HCT116 (cell line): ENCODE results near the gene AOPEP. TPM values are rescaled to one million over a fixed set of nuclear protein-coding genes. Genes with fewer than 3 reads are reported as not detected.

Experiments
- ATAC-seq: fragments of 200-7000 bp; cut with Tn5 transposase; 2 replicates; pipeline ENCODE4 v1.9.1; 2020; ENCODE audit warnings: mild to moderate bottlenecking, moderate library complexity
- BruUV-seq: library from RNA; stranded (reverse); fragments of 400-500 nt; replicated peaks from 2 replicates; lab custom pipeline; 2021; lab: Mats Ljungman, UMichigan
- CTCF ChIA-PET: fragments of 300-600 bp; sonication (Branson Sonifier 250); formaldehyde crosslinking; loops from one replicate; lab custom pipeline; 2021; ENCODE audit warnings: antibody characterized with exemption; lab: Charles Lee
- POLR2A ChIA-PET: fragments of 300-600, 350-600 bp; sonication (Branson Sonifier 250); formaldehyde crosslinking; loops from one replicate; lab custom pipeline; 2021; ENCODE audit warnings: antibody characterized with exemption; lab: Charles Lee
- RAD21 ChIA-PET, 2 experiments: fragments of 300-600 bp; sonication (Branson Sonifier 250); formaldehyde crosslinking; loops; one replicate each; lab custom pipeline; 2023; ENCODE audit warnings: low total read pairs in 2 of 2; ENCODE audit not compliant: uncharacterized antibody in 2 of 2, unreplicated experiment in 2 of 2, low non-redundant PET in 1 of 2; lab: Charles Lee
- DNase-seq: peaks from one replicate; pipeline ENCODE4 v3.0.0-alpha.2; 2010; ENCODE audit warnings: low read depth, low spot score
- H2AFZ ChIP-seq: fragments of 200-600 bp; shearing (Covaris generic), sonication (generic); 2 replicates; pipeline ENCODE4 v1.6.1; 2017; ENCODE audit warnings: low read depth, mixed run types, mixed read lengths, antibody characterized with exemption, low read length; ENCODE audit not compliant: poor library complexity, severe bottlenecking
- H3K27ac ChIP-seq: 2 replicates; pipeline ENCODE4 v1.5.1; 2012; ENCODE audit warnings: low read depth, low read length
- H3K27me3 ChIP-seq: fragments of 200-600 bp; sonication (generic); 2 replicates; pipeline ENCODE4 v1.6.1; 2016; ENCODE audit warnings: mixed run types, low read length, mixed read lengths; ENCODE audit not compliant: insufficient read depth
- H3K36me3 ChIP-seq, 2 experiments: fragments of 200-500 bp in 1 of 2; fragments of 200-600 bp in 1 of 2; sonication (Bioruptor generic) in 1 of 2; sonication (generic) in 1 of 2; 2 replicates each; pipeline versions ENCODE4 v1.5.1 to v1.6.1; 2014 to 2016; ENCODE audit warnings: low read length in 2 of 2, inconsistent platforms in 1 of 2, mixed read lengths in 1 of 2, mixed run types in 1 of 2; ENCODE audit not compliant: insufficient read depth in 2 of 2, control insufficient read depth in 1 of 2
- H3K4me1 ChIP-seq, 2 experiments: fragments of 200-600 bp in 1 of 2; sonication (generic) in 1 of 2; 2 replicates each; pipeline versions ENCODE4 v1.5.1 to v1.6.1; 2012 to 2017; ENCODE audit warnings: low read length in 2 of 2, inconsistent platforms in 1 of 2, mild to moderate bottlenecking in 1 of 2, mixed read lengths in 1 of 2, mixed run types in 1 of 2, moderate library complexity in 1 of 2; ENCODE audit not compliant: insufficient read depth in 2 of 2, control insufficient read depth in 1 of 2
- H3K4me2 ChIP-seq: fragments of 200-600 bp; sonication (generic); 2 replicates; pipeline ENCODE4 v1.6.1; 2017; ENCODE audit warnings: mixed run types, low read length, mixed read lengths
- H3K4me3 ChIP-seq, 2 experiments: fragments of 200-600 bp in 1 of 2; sonication (generic) in 1 of 2; replicated peaks in 1 of 2; 2 replicates each; pipeline ENCODE4 v1.5.1; 2011 to 2016; ENCODE audit warnings: low read length in 2 of 2, control low read depth in 1 of 2, low read depth in 1 of 2, mild to moderate bottlenecking in 1 of 2, mixed read lengths in 1 of 2, mixed run types in 1 of 2
- H3K79me2 ChIP-seq: fragments of 200-600 bp; sonication (generic); 2 replicates; pipeline ENCODE4 v1.6.1; 2017; ENCODE audit warnings: mild to moderate bottlenecking, mixed run types, low read length, moderate library complexity, mixed read lengths; ENCODE audit not compliant: insufficient read depth
- H3K9ac ChIP-seq: fragments of 200-600 bp; sonication (generic); 2 replicates; pipeline ENCODE4 v1.6.1; 2016; ENCODE audit warnings: low read length, mixed read lengths
- H3K9me2 ChIP-seq: fragments of 200-600 bp; sonication (generic), shearing (Covaris generic); 2 replicates; pipeline ENCODE4 v1.6.1; 2017; ENCODE audit warnings: mixed run types, mild to moderate bottlenecking, moderate library complexity; ENCODE audit not compliant: insufficient read depth
- H3K9me3 ChIP-seq, 2 experiments: fragments of 200-500 bp in 1 of 2; fragments of 200-600 bp in 1 of 2; sonication (Bioruptor generic) in 1 of 2; sonication (generic) in 1 of 2; 2 replicates each; pipeline ENCODE4 v1.6.1; 2014 to 2017; ENCODE audit warnings: low read length in 2 of 2, mixed read lengths in 2 of 2, inconsistent platforms in 1 of 2, low read depth in 1 of 2, mild to moderate bottlenecking in 1 of 2, mixed run types in 1 of 2, moderate library complexity in 1 of 2; ENCODE audit not compliant: control insufficient read depth in 1 of 2, insufficient read depth in 1 of 2
- H4K20me1 ChIP-seq: fragments of 200-600 bp; sonication (generic), shearing (Covaris generic); 2 replicates; pipeline ENCODE4 v1.6.1; 2017; ENCODE audit warnings: mixed run types, mild to moderate bottlenecking, moderate library complexity; ENCODE audit not compliant: insufficient read depth
- ATF3 ChIP-seq: IDR thresholded peaks from 2 replicates; pipeline ENCODE4 v1.6.1; 2012
- CTCF ChIP-seq, 3 experiments: fragments of 200-600 bp in 1 of 3; sonication (generic) in 1 of 3; IDR thresholded peaks in 2 of 3; conservative IDR thresholded peaks in 1 of 3; 2 replicates each; pipeline ENCODE4 v1.5.1; 2012 to 2017; ENCODE audit warnings: low read depth in 2 of 3, low read length in 2 of 3, antibody characterized with exemption in 1 of 3, borderline replicate concordance in 1 of 3, control low read depth in 1 of 3, mild to moderate bottlenecking in 1 of 3, mixed read lengths in 1 of 3, mixed run types in 1 of 3, moderate library complexity in 1 of 3; ENCODE audit not compliant: insufficient read depth in 1 of 3
- EGR1 ChIP-seq: IDR thresholded peaks from 2 replicates; pipeline ENCODE4 v1.6.1; 2012; ENCODE audit warnings: low read depth
- ELF1 ChIP-seq: IDR thresholded peaks from 2 replicates; pipeline ENCODE4 v1.6.1; 2012; ENCODE audit warnings: low read depth, borderline replicate concordance
- EZH2 ChIP-seq: fragments of 200-600 bp; sonication (generic); IDR thresholded peaks from 2 replicates; pipeline ENCODE4 v1.6.1; 2017; ENCODE audit warnings: antibody characterized with exemption, mixed run types
- EZH2phosphoT487 ChIP-seq: fragments of 200-600 bp; IDR thresholded peaks from 2 replicates; pipeline ENCODE4 v1.6.1; 2018; ENCODE audit warnings: antibody characterized with exemption, borderline replicate concordance
- FOSL1 ChIP-seq: IDR thresholded peaks from 2 replicates; pipeline ENCODE4 v1.6.1; 2012; ENCODE audit warnings: low read depth
- SP1 ChIP-seq: IDR thresholded peaks from 2 replicates; pipeline ENCODE4 v1.6.1; 2012; ENCODE audit warnings: low read depth
- SRF ChIP-seq: IDR thresholded peaks from 2 replicates; pipeline ENCODE4 v1.6.1; 2012; ENCODE audit warnings: low read depth
- TCF7L2 ChIP-seq: IDR thresholded peaks from 2 replicates; pipeline ENCODE4 v1.7.0; 2011; ENCODE audit warnings: borderline replicate concordance, inconsistent platforms; ENCODE audit not compliant: insufficient read depth, insufficient read length; ENCODE audit errors: extremely low read depth
- YY1 ChIP-seq: IDR thresholded peaks from 2 replicates; pipeline ENCODE4 v1.6.1; 2011; ENCODE audit warnings: low read length, low read depth, moderate library complexity, mild to moderate bottlenecking; ENCODE audit not compliant: insufficient replicate concordance; ENCODE audit errors: extremely low read depth
- intact Hi-C: fragments of 100-400 bp; cut with micrococcal nuclease; formaldehyde crosslinking; loops from 2 replicates; pipeline ENCODE4 v1.10.0; 2022
- total RNA-seq: library from RNA; stranded (reverse); gene quantifications from one replicate; pipeline ENCODE4 v1.2.1, GENCODE V29; 2021; ENCODE audit not compliant: unreplicated experiment
- TF ChIP-seq, protein P1 (sequence below): IDR thresholded peaks from 2 replicates; pipeline ENCODE4 v1.6.1; 2011; ENCODE audit warnings: mild to moderate bottlenecking, low read length, moderate library complexity; ENCODE audit not compliant: insufficient replicate concordance; ENCODE audit errors: extremely low read depth
- TF ChIP-seq, protein P2 (sequence below): IDR thresholded peaks from 2 replicates; pipeline ENCODE4 v1.6.1; 2012; ENCODE audit warnings: low read depth
- TF ChIP-seq, protein P3 (sequence below): IDR thresholded peaks from 2 replicates; pipeline ENCODE4 v1.6.1; 2012

AOPEP gene
- total RNA-seq, 1 experiment from 2014 or later: 15.1 TPM

DNA sequence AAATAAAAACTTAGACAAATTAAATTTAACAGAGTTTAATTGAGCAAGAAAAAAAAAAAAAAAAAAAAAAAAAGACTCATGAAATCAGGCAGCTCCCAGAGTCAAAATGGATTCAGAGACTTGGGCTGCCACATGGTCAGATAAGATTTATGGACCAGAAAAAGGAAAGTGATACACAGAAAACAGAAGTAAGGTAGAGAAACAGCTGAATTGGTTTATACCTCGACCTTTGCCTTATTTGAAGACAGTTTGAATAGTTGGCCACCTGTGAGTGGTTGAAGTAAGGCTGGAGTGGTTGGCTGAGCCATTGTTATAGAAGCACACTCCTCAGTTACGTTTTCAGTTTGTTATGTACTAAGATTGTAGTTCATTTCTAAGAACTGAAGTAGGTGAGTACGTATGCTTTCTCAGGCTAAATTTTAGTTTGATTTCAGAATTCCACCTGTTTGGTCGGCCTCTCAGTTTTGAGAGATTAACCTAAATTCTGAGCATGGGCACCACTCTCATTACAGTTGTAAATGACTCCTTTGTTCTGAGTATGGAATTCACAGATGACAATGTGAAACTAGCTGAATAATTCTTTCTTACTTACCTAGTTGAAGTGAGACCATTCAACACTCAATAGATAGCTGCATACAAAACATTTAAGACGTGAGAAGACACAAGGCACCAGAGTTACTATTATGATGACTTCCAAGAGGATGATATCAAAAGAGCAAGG, 149.0 kb downstream of the AOPEP start:
- ChIA-PET POLR2A (no interaction called here), RAD21 (no interaction called here), CTCF (no interaction called here)
- ATAC-seq (no peak), DNase-seq (no peak)
- H3K4me2 ChIP-seq: no peak overlapping the region
- no TSS peak for BruUV-seq
- no peak overlapping the region for H3K9ac ChIP-seq
- H3K9me3 ChIP-seq: no peaks in the 10 kb centered on the region
- H3K36me3 ChIP-seq: no peaks in the 10 kb centered on the region
- no peaks in the 10 kb centered on the region for H3K27me3 ChIP-seq
- H3K4me3 ChIP-seq: no peak overlapping the region
- peaks cover 33 to 38% of the 10 kb centered on the region in 2 experiments for H3K4me1 ChIP-seq
- TF ChIP-seq YY1 (no peak), EGR1 (no peak), TCF7L2 (no peak), EZH2phosphoT487 (no peak), ELF1 (no peak), EZH2 (no peak), FOSL1 (no peak), CTCF (IDR thresholded peaks at IDR 0.05 in 2 of 3, conservative IDR thresholded peaks at IDR 0.05 in 1 of 3; ENCODE audit: borderline replicate concordance in 1 of 3, insufficient read depth in 1 of 3, low read depth in 2 of 3, low read length in 2 of 3) (no peak), SP1 (no peak), SRF (no peak), ATF3 (no peak)
- TF ChIP-seq, protein P1, sequence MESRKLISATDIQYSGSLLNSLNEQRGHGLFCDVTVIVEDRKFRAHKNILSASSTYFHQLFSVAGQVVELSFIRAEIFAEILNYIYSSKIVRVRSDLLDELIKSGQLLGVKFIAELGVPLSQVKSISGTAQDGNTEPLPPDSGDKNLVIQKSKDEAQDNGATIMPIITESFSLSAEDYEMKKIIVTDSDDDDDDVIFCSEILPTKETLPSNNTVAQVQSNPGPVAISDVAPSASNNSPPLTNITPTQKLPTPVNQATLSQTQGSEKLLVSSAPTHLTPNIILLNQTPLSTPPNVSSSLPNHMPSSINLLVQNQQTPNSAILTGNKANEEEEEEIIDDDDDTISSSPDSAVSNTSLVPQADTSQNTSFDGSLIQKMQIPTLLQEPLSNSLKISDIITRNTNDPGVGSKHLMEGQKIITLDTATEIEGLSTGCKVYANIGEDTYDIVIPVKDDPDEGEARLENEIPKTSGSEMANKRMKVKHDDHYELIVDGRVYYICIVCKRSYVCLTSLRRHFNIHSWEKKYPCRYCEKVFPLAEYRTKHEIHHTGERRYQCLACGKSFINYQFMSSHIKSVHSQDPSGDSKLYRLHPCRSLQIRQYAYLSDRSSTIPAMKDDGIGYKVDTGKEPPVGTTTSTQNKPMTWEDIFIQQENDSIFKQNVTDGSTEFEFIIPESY: no peak
- TF ChIP-seq, protein P2, sequence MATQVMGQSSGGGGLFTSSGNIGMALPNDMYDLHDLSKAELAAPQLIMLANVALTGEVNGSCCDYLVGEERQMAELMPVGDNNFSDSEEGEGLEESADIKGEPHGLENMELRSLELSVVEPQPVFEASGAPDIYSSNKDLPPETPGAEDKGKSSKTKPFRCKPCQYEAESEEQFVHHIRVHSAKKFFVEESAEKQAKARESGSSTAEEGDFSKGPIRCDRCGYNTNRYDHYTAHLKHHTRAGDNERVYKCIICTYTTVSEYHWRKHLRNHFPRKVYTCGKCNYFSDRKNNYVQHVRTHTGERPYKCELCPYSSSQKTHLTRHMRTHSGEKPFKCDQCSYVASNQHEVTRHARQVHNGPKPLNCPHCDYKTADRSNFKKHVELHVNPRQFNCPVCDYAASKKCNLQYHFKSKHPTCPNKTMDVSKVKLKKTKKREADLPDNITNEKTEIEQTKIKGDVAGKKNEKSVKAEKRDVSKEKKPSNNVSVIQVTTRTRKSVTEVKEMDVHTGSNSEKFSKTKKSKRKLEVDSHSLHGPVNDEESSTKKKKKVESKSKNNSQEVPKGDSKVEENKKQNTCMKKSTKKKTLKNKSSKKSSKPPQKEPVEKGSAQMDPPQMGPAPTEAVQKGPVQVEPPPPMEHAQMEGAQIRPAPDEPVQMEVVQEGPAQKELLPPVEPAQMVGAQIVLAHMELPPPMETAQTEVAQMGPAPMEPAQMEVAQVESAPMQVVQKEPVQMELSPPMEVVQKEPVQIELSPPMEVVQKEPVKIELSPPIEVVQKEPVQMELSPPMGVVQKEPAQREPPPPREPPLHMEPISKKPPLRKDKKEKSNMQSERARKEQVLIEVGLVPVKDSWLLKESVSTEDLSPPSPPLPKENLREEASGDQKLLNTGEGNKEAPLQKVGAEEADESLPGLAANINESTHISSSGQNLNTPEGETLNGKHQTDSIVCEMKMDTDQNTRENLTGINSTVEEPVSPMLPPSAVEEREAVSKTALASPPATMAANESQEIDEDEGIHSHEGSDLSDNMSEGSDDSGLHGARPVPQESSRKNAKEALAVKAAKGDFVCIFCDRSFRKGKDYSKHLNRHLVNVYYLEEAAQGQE: no peak
- TF ChIP-seq, protein P3, sequence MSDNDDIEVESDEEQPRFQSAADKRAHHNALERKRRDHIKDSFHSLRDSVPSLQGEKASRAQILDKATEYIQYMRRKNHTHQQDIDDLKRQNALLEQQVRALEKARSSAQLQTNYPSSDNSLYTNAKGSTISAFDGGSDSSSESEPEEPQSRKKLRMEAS: no peak
- intact Hi-C loops: no loop called here
- H4K20me1 ChIP-seq: no peaks in the 10 kb centered on the region
- H2AFZ ChIP-seq: no peak overlapping the region
- no peaks in the 10 kb centered on the region for H3K9me2 ChIP-seq
- H3K27ac ChIP-seq: peak overlapping the region; percentile 34; the same call in 1 of the 2 replicates
- no peaks in the 10 kb centered on the region; the same call in 1 of the 2 replicates for H3K79me2 ChIP-seq
